ENCODE data around the gene ZBTB20. TPM values are rescaled to one million over a fixed set of nuclear protein-coding genes. Genes with fewer than 3 reads are reported as not detected.

The ZBTB20 gene
- total RNA-seq, 4 donors from 2014 or later = 69.9 to 112 (median 80.8) TPM

GRCh38 chr3:114364806-114365654, 782.1 kb downstream of the ZBTB20 start:
- no peak for DNase-seq (ENCODE audit: extremely low spot score)
- intact Hi-C loops (cut with DNase I) = loop anchor here (10.0 kb wide), 1 partner anchor 50 kb away; no protein-coding TSS in a partner anchor
- 92% methylated on average over 6 of the region's 6 CpGs for WGBS

GRCh38 chr3:114363554-114364202, 783.4 kb downstream of the ZBTB20 start:
- Histone ChIP-seq H3K27ac (replicated peaks in 1 of 4) (peak overlapping the region in 3 of 4 donors; percentile 16 to 39 (median 19)), H3K4me1 (peaks cover 34 to 47% (median 42%) of the 10 kb centered on the region in 4 donors), H3K27me3 (no peaks in the 10 kb centered on the region), H3K36me3 (no peaks in the 10 kb centered on the region), H3K9me3 (no peaks in the 10 kb centered on the region), H3K4me3 (no peak overlapping the region)
- intact Hi-C loops (cut with DNase I) = loop anchor here (10.0 kb wide), 1 partner anchor 51 kb away; no protein-coding TSS in a partner anchor
- DNase-seq (ENCODE audit: extremely low spot score) = no peak
- TF ChIP-seq CTCF (IDR thresholded peaks at IDR 0.05) (no peak), EP300 (IDR thresholded peaks at IDR 0.05) (no peak), POLR2A (IDR thresholded peaks at IDR 0.05; ENCODE audit: low read depth) (no peak), POLR2AphosphoS5 (IDR thresholded peaks at IDR 0.05) (no peak)
- 70% methylated on average over 1 of the region's 1 CpG for WGBS

More at GRCh38 chr3:114364806-114365654, 782.1 kb downstream of the ZBTB20 start:
- Histone ChIP-seq H3K36me3 (no peaks in the 10 kb centered on the region), H3K4me3 (no peak overlapping the region), H3K9me3 (no peaks in the 10 kb centered on the region), H3K27ac (replicated peaks in 1 of 4) (peak overlapping the region in 1 of 4 donors; percentile 37), H3K4me1 (peaks cover 34 to 57% (median 44%) of the 10 kb centered on the region in 4 donors), H3K27me3 (no peaks in the 10 kb centered on the region)
- TF ChIP-seq CTCF (IDR thresholded peaks at IDR 0.05) (no peak), POLR2AphosphoS5 (IDR thresholded peaks at IDR 0.05) (no peak), EP300 (IDR thresholded peaks at IDR 0.05) (no peak), POLR2A (IDR thresholded peaks at IDR 0.05; ENCODE audit: low read depth) (no peak)

- Histone ChIP-seq H3K36me3 (no peaks in the 10 kb centered on the region), H3K27ac (replicated peaks in 1 of 4) (no peak overlapping the region), H3K4me3 (no peak overlapping the region), H3K9me3 (no peaks in the 10 kb centered on the region), H3K4me1 (peaks cover 34 to 47% (median 42%) of the 10 kb centered on the region in 4 donors), H3K27me3 (no peaks in the 10 kb centered on the region)
- 88% methylated on average over 1 of the region's 1 CpG for WGBS
- TF ChIP-seq CTCF (IDR thresholded peaks at IDR 0.05) = peak; percentile 27 to 45 (median 37)
- no peak for TF ChIP-seq POLR2AphosphoS5 (IDR thresholded peaks at IDR 0.05)
- no peak for TF ChIP-seq POLR2A (IDR thresholded peaks at IDR 0.05; ENCODE audit: low read depth)
- no peak for TF ChIP-seq EP300 (IDR thresholded peaks at IDR 0.05)
- no peak for DNase-seq (ENCODE audit: extremely low spot score)
- intact Hi-C loops (cut with DNase I) = loop anchor here (10.0 kb wide), 1 partner anchor 52 kb away; no protein-coding TSS in a partner anchor
Measured at GRCh38 chr3:114362815-114363214, 784.3 kb downstream of the ZBTB20 start.

GRCh38 chr3:114361391-114361790, 785.7 kb downstream of the ZBTB20 start:
- H3K4me1 ChIP-seq = peaks cover 30 to 37% (median 35%) of the 10 kb centered on the region in 4 donors
- DNase-seq (ENCODE audit: extremely low spot score) = no peak
- H3K4me3 ChIP-seq = no peak overlapping the region
- no peak for TF ChIP-seq EP300 (IDR thresholded peaks at IDR 0.05)
- TF ChIP-seq CTCF (IDR thresholded peaks at IDR 0.05) = no peak
- no peak for TF ChIP-seq POLR2AphosphoS5 (IDR thresholded peaks at IDR 0.05)
- no peak for TF ChIP-seq POLR2A (IDR thresholded peaks at IDR 0.05; ENCODE audit: low read depth)
- no peaks in the 10 kb centered on the region for H3K9me3 ChIP-seq
- H3K27me3 ChIP-seq = no peaks in the 10 kb centered on the region
- H3K27ac ChIP-seq (replicated peaks in 1 of 4) = no peak overlapping the region
- no peaks in the 10 kb centered on the region for H3K36me3 ChIP-seq
- intact Hi-C loops (cut with DNase I) = loop anchor here (10.0 kb wide), 1 partner anchor 53 kb away; no protein-coding TSS in a partner anchor

All from esophagus muscularis mucosa (tissue), 4 donors.